GM06990 (cell line): ENCODE results near the gene GPC1.
"Not testable (repeated sequence)": the region's sequence is repeated elsewhere in the genome, so short reads cannot be mapped to it uniquely, and the experiment has no call there.

Experiments used
- DNase-seq: peaks from one replicate; pipeline ENCODE4 v3.0.0-alpha.2; 2011; ENCODE audit not compliant: insufficient read length; ENCODE audit errors: extremely low read depth
- H3K27me3 ChIP-seq: replicated peaks from 2 replicates; pipeline ENCODE4 v1.6.0; 2011; ENCODE audit warnings: low read length; ENCODE audit not compliant: control insufficient read depth, insufficient read depth
- H3K36me3 ChIP-seq: 2 replicates; pipeline ENCODE4 v1.5.1; 2011; ENCODE audit warnings: low read length; ENCODE audit not compliant: control insufficient read depth, insufficient read depth
- H3K4me3 ChIP-seq: replicated peaks from 2 replicates; pipeline ENCODE4 v1.5.1; 2011; ENCODE audit warnings: low read depth, mild to moderate bottlenecking, control low read depth, low read length
- TF ChIP-seq, protein P1 (sequence below): IDR thresholded peaks from 2 replicates; pipeline ENCODE4 v1.5.1; 2011; ENCODE audit warnings: low read length, control low read depth, mild to moderate bottlenecking, inconsistent platforms; ENCODE audit not compliant: insufficient read depth, poor library complexity, severe bottlenecking

The GPC1 gene

DNA sequence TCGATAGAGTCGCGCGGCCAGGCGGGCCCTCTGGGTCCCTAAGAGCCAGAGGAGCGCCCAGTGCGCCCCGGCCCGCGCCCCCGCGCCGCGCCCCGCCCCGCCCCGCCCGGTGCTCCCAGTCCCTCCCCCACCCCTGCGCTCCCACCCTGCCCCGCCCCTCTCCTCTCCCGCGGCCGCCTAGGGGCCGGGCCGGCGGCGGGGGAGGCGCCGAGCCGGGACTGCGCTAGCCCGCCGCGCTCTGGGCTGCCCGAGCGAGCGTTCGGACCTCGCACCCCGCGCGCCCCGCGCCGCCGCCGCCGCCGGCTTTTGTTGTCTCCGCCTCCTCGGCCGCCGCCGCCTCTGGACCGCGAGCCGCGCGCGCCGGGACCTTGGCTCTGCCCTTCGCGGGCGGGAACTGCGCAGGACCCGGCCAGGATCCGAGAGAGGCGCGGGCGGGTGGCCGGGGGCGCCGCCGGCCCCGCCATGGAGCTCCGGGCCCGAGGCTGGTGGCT is at the start of gene GPC1:
Gene GPC1 (plus strand): TSS at position 207 of the 491 bp plus-strand sequence. CDS start 256 bp downstream, at position 463.
- Histone ChIP-seq H3K36me3 (no peaks in the 10 kb centered on the region), H3K27me3 (peaks cover 1% of the 10 kb centered on the region; the same call in 1 of the 2 replicates), H3K4me3 (peak within 1 kb of the TSS; percentile 51)
- peak; percentile 64 for DNase-seq
- TF ChIP-seq, protein P1, sequence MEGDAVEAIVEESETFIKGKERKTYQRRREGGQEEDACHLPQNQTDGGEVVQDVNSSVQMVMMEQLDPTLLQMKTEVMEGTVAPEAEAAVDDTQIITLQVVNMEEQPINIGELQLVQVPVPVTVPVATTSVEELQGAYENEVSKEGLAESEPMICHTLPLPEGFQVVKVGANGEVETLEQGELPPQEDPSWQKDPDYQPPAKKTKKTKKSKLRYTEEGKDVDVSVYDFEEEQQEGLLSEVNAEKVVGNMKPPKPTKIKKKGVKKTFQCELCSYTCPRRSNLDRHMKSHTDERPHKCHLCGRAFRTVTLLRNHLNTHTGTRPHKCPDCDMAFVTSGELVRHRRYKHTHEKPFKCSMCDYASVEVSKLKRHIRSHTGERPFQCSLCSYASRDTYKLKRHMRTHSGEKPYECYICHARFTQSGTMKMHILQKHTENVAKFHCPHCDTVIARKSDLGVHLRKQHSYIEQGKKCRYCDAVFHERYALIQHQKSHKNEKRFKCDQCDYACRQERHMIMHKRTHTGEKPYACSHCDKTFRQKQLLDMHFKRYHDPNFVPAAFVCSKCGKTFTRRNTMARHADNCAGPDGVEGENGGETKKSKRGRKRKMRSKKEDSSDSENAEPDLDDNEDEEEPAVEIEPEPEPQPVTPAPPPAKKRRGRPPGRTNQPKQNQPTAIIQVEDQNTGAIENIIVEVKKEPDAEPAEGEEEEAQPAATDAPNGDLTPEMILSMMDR, result no peak

- Histone ChIP-seq H3K4me3 (no peak overlapping the region), H3K27me3 (no peaks in the 10 kb centered on the region; the same call in 1 of the 2 replicates), H3K36me3 (no peaks in the 10 kb centered on the region)
- TF ChIP-seq, protein P1, result no peak
- DNase-seq, result no peak
Observed at GRCh38 chr2:240386326-240386725, 49.1 kb upstream of the GPC1 start.

DNA sequence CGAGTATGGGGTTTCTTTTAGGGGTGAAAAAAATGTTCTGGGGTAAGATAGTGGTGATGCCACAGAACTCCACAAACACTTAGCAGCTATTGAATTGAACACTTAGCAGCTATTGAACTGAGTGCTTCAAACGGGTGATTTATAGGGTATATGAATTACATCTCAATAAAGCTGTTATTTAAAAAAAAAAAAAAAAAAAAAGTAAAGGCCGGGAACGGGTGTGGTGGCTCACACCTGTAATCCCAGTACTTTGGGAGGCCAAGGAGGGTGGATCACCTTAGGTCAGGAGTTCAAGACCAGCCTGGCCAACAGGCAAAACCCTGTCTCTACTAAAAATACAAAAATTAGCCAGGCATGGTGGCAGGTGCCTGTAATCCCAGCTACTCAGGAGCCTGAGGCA is 48.7 kb upstream of the GPC1 start:
- not testable (repeated sequence) for H3K27me3 ChIP-seq, DNase-seq, H3K4me3 ChIP-seq

DNA sequence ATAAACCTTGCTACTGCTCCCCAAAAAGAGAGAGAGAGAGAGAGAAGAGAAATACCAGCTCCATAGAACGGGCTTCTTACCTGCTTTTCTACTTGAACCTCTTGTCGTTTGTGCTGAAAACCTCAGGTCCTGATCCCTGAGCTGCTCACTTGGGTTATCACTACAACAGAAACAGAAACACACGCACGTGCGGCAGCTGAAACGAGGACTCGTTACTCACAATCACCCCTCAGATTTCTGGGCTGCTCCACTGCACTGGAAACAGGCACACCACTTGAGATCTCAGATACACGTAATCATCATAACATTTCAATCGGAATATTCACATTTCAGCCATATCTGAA is 48.2 kb upstream of the GPC1 start:
- Histone ChIP-seq H3K27me3 (no peaks in the 10 kb centered on the region; the same call in 1 of the 2 replicates), H3K4me3 (no peak overlapping the region), H3K36me3 (no peaks in the 10 kb centered on the region)
- no peak for DNase-seq
- TF ChIP-seq, protein P1, result no peak

More for the DNA sequence above, 48.7 kb upstream of the GPC1 start:
- not testable (repeated sequence) for H3K36me3 ChIP-seq

GRCh38 chr2:240387669-240388358 is 47.6 kb upstream of the GPC1 start:
- no peaks in the 10 kb centered on the region; the same call in 1 of the 2 replicates for H3K27me3 ChIP-seq
- H3K36me3 ChIP-seq, result no peaks in the 10 kb centered on the region
- TF ChIP-seq, protein P1, result no peak
- no peak overlapping the region for H3K4me3 ChIP-seq
- no peak for DNase-seq

DNA sequence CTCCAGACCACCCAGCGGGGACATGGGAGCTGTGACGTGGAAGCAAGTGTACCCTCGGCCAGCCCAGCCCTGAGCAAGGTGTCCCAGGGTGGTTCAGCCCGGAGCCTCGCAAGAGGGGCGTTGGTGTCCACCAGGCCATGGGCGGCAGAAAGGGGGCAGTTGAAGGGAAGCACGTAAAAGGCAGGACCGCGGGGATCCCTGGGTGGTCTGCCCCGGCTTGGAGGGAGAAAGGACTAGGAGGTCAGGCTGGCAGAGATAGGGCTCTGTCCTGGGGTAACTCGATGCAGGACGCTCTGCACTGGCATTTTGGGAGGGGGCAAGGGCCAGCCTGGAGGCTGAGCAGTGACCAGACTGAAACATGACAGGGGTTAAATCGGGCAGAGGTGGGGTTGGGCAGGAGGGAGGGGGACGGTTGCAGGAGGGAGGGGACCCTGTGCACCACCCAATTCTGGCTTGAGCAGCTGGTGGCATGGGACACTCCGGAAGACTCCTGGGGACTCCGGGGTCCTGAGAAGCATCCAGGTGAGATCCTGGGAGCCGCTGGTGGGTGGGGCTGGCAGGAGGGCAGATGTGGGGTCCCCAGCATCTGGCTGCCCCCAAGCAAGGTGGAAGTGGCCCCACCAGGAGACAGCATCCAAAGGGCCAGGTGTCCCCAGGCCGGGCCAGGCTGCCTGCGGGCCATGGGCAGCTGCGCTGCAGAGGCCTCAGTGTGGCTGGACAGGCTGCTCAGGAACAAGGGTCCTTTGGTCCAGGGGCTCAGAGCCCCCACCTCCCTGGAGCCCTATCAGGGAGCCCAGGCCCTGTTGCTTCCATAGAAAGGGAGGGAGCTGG is 46.8 kb upstream of the GPC1 start:
- Histone ChIP-seq H3K4me3 (no peak overlapping the region), H3K36me3 (no peaks in the 10 kb centered on the region), H3K27me3 (no peaks in the 10 kb centered on the region; the same call in 1 of the 2 replicates)
- no peak for DNase-seq
- TF ChIP-seq, protein P1, result no peak
